ENCODE results near the gene ARHGAP44.

DNA sequence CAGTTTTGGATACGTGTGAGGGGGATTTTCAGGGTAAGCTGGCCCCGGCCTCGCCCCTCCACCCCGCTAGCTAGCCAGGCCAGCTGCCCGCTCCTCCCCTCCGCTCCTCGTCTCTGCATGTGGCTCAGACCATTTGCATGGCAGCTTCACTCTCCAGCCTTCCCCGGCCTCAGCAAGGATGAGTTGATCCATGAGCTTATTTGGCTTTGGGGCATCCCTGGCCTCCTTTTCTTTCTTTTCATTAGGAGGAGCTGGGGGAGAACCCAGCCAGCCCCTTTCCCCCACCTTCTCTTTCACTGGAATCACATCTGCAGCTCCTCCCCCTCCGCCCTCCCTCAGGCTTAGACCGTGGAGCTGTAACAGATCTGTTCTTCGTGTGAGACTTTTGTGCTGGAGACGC, 197.8 kb downstream of the ARHGAP44 start:
- TF ChIP-seq, protein P1, sequence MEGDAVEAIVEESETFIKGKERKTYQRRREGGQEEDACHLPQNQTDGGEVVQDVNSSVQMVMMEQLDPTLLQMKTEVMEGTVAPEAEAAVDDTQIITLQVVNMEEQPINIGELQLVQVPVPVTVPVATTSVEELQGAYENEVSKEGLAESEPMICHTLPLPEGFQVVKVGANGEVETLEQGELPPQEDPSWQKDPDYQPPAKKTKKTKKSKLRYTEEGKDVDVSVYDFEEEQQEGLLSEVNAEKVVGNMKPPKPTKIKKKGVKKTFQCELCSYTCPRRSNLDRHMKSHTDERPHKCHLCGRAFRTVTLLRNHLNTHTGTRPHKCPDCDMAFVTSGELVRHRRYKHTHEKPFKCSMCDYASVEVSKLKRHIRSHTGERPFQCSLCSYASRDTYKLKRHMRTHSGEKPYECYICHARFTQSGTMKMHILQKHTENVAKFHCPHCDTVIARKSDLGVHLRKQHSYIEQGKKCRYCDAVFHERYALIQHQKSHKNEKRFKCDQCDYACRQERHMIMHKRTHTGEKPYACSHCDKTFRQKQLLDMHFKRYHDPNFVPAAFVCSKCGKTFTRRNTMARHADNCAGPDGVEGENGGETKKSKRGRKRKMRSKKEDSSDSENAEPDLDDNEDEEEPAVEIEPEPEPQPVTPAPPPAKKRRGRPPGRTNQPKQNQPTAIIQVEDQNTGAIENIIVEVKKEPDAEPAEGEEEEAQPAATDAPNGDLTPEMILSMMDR (conservative IDR thresholded peaks at IDR 0.05; ENCODE audit: low read length), result no peak
- no peak for TF ChIP-seq EZH2phosphoT487 (IDR thresholded peaks at IDR 0.05; ENCODE audit: borderline replicate concordance, low read depth, low read length)

Measured in OCI-LY7 (cell line).